Measurements from ENCODE around the gene MPRIP.

- TF ChIP-seq CTCF (conservative IDR thresholded peaks at IDR 0.05) (no peak), EZH2 (IDR thresholded peaks at IDR 0.05; ENCODE audit: low read depth) (no peak)
These were observed 200.0 kb downstream of the MPRIP start for GRCh38 chr17:17242246-17242645.

Data from PC-9 (cell line).